Activated CD8-positive, alpha-beta T cell treated with anti-CD3 and anti-CD28 coated beads, Interleukin-2, amount 10 ng/mL, durations not matched to agents 7 days and 5 days (primary cell): ENCODE measurements around the gene CA7. TPM values are rescaled to one million over a fixed set of nuclear protein-coding genes. Genes with fewer than 3 reads are reported as not detected.
A peak's percentile ranks its signal among the peaks of the same experiment; 100 is the strongest.

Experiments
- ATAC-seq: fragments of 150-1000 bp; cut with Tn5 transposase; one replicate; pipeline ENCODE4 v1.10.0; 2021; ENCODE audit warnings: moderate library complexity
- CTCF ChIA-PET: fragments of 350-600 bp; sonication (Branson Sonifier 250); formaldehyde crosslinking; loops from one replicate; lab custom pipeline; 2021; ENCODE audit warnings: antibody characterized with exemption; lab: Charles Lee
- POLR2A ChIA-PET: fragments of 350-600 bp; sonication (Branson Sonifier 250); formaldehyde crosslinking; loops from one replicate; lab custom pipeline; 2021; ENCODE audit warnings: antibody characterized with exemption; lab: Charles Lee
- DNase-seq: peaks from one replicate; pipeline ENCODE4 v3.0.0-alpha.2; 2020
- H3K27ac Mint-ChIP-seq: one replicate; pipeline ENCODE4 v1.8.0; 2021; ENCODE audit warnings: mild to moderate bottlenecking, mixed read lengths
- H3K27me3 Mint-ChIP-seq: one replicate; pipeline ENCODE4 v1.8.0; 2021; ENCODE audit warnings: low read depth, mixed read lengths
- H3K36me3 Mint-ChIP-seq: one replicate; pipeline ENCODE4 v1.8.0; 2021; ENCODE audit warnings: low read depth, mixed read lengths
- H3K4me1 Mint-ChIP-seq: one replicate; pipeline ENCODE4 v1.8.0; 2021; ENCODE audit warnings: low read depth, mixed read lengths
- H3K4me3 Mint-ChIP-seq: one replicate; pipeline ENCODE4 v1.8.0; 2021; ENCODE audit warnings: mild to moderate bottlenecking, mixed read lengths
- H3K9me3 Mint-ChIP-seq: one replicate; pipeline ENCODE4 v1.8.0; 2022; ENCODE audit warnings: mixed read lengths; ENCODE audit not compliant: insufficient read depth
- total RNA-seq, 2 experiments: library from RNA; stranded (reverse); gene quantifications; one replicate each; pipeline ENCODE4 v1.2.3, GENCODE V29; 2021

Gene CA7
- total RNA-seq, 2 experiments from 2014 or later, result not detected

DNA sequence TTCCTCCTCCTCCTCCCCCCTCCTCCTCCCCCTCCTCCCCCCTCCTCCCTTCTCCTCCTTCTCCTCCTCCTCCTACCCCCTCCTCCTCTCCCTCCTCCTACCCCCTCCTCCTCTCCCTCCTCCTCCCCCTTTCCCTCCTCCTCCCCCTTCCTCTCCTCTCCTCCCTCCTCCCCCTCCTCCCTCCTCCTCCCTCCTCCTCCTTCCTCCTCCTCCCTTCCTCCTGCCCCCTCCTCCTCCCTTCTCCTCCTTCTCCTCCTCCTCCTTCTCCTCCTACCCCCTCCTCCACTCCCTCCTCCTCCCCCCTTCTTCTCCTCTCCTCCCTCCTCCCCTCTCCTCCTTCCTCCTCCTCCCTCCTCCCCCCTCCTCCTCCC lies 29.5 kb downstream of the CA7 start:
- Mint-ChIP-seq H3K9me3 (peaks cover 5% of the 10 kb centered on the region), H3K36me3 (no peaks in the 10 kb centered on the region), H3K27me3 (no peaks in the 10 kb centered on the region), H3K4me1 (peaks cover 58% of the 10 kb centered on the region), H3K4me3 (no peak overlapping the region), H3K27ac (peak overlapping the region; percentile 93)
- ChIA-PET POLR2A (interaction anchor here (1.0 to 3.2 kb wide), 4 partner anchors 13 to 321 kb away, joined by 3 to 28 read pairs (median 3); partner anchors contain the start of genes CKLF and NAE1), CTCF (interaction anchor here (0.8 to 4.1 kb wide), 30 partner anchors 8 to 467 kb away, joined by 3 to 66 read pairs (median 4); partner anchors contain the start of genes CKLF, DYNC1LI2, FBXL8 and NAE1)
- DNase-seq, result no peak
- no peak for ATAC-seq

DNA sequence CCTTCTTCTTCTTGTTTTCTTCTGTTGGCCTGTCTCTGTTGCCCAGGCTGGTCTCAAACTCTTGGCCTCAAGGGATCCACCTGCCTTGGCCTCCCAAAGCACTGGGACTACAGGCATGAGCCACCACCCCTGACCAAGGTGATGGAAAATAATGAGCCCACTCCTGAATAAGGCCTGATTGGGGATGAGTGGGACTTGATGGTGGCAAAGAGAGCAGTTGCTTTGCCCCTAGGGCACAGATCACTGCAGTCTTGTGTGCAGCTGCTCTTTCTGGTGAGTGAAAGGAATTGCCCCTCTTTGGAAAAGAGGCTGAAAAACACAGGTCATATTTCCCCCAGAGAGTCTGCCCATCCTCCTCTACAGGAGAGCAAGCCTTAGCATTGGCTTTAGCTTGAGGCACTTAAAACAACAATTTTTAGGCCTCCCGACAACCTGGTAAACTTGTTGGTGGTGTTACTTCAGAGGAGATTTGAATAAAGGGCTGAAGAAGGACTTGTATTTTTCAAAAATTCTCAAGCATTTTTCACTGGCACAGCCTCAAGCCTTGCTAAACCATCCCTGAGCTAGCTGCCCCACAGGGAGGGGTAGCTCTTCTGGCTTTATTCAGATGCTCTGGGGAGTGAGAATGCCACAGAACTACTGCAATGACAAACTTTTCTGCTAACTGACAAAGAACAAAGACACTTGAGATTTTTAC lies 30.0 kb downstream of the CA7 start:
- H3K4me1 Mint-ChIP-seq, result peaks cover 60% of the 10 kb centered on the region
- no peak for ATAC-seq
- H3K27me3 Mint-ChIP-seq, result no peaks in the 10 kb centered on the region
- H3K27ac Mint-ChIP-seq, result peak overlapping the region; percentile 92
- peak; percentile 42 for DNase-seq
- no peak overlapping the region for H3K4me3 Mint-ChIP-seq
- H3K36me3 Mint-ChIP-seq, result no peaks in the 10 kb centered on the region
- CTCF ChIA-PET, result interaction anchor here (0.7 to 4.1 kb wide), 11 partner anchors 12 to 266 kb away, joined by 3 to 66 read pairs (median 4); partner anchors contain the start of genes DYNC1LI2 and NAE1
- POLR2A ChIA-PET, result interaction anchor here (1.1 to 3.2 kb wide), 3 partner anchors 28 to 270 kb away, joined by 3 to 28 read pairs (median 4); partner anchors contain the start of genes CMTM3 and NAE1
- H3K9me3 Mint-ChIP-seq, result peaks cover 5% of the 10 kb centered on the region

DNA sequence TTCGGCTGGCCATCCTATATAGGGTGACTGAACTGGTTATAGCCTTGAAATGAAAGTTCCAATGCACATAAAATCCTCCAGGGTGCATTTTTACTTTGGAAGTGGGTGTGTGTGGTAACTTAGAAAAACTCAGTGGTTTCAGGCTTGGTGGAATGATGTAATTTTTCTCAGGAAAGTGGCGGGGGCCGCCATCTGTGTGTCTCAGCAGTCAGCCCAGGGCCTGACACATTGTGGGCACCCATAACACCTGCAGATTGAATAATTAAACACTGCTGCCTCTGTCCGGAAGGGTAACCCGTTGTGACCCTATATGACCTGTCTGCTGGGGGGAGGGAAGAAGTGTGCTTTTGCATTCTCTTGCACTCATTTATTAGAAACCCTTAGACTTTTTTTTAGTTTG lies 33.9 kb downstream of the CA7 start:
- Mint-ChIP-seq H3K4me3 (no peak overlapping the region), H3K27me3 (no peaks in the 10 kb centered on the region), H3K36me3 (no peaks in the 10 kb centered on the region), H3K9me3 (peaks cover 5% of the 10 kb centered on the region), H3K27ac (peak overlapping the region; percentile 76), H3K4me1 (peaks cover 71% of the 10 kb centered on the region)
- ChIA-PET CTCF (interaction anchor here (1.2 to 2.4 kb wide), 2 partner anchors 10 to 48 kb away, joined by 4 to 9 read pairs; partner anchors contain the start of gene NAE1), POLR2A (no interaction called here)
- ATAC-seq, result no peak
- DNase-seq, result peak; percentile 49

DNA sequence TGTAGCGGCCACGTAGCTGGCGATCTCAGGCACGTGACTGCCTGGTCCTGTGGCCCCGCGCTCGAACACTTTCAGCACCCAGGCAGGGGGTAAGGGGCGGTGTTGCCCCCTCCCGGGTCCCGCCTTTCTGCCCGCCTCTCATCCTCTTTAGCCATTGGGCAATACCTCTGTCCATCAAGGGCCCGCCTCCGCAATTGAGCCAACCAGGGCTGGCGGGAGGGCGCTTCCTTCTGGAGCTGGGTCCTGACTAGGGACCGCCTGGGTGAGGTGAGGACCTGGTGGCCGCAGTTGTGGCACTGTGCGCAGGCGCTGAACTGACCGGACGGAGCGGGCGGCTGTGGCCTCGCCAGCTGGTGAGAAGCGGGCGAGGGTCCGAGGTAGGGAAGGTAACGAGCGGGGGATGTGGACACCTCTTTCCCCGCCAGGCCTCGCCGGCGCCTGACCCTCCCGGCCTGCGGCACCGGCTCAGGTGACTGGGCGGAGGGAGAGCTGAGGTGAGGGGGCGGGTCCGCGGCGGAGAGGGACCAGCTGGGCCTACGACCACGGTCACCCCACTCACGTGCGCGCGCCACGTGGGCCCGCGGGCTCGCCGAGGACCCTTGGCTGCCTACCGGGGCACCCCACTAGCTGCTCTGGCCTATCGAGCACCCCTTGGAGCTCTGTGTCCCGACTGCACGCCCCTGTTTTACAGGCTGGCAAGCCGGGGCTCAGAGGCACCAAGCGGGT lies 36.2 kb downstream of the CA7 start, which contains the start of gene PDP2:
TSS of gene PDP2 (plus strand) at position 228 of the 726 bp plus-strand sequence. CDS start 3,770 bp downstream, outside the sequence.
- Mint-ChIP-seq H3K4me1 (peaks cover 65% of the 10 kb centered on the region), H3K4me3 (peak within 1 kb of the TSS; percentile 100), H3K36me3 (peaks cover 12% of the 10 kb centered on the region), H3K27me3 (no peaks in the 10 kb centered on the region), H3K9me3 (peaks cover 5% of the 10 kb centered on the region), H3K27ac (peak within 1 kb of the TSS; percentile 98)
- POLR2A ChIA-PET, result interaction anchor here (0.6 to 1.4 kb wide), 7 partner anchors 10 to 128 kb away, joined by 3 to 9 read pairs (median 3); no protein-coding TSS in a partner anchor
- peak; percentile 98 for ATAC-seq
- peak; percentile 95 for DNase-seq
- CTCF ChIA-PET, result interaction anchor here (0.8 to 5.1 kb wide), 19 partner anchors 8 to 965 kb away, joined by 3 to 35 read pairs (median 4); partner anchors contain the start of genes CES3, DYNC1LI2 and NAE1

DNA sequence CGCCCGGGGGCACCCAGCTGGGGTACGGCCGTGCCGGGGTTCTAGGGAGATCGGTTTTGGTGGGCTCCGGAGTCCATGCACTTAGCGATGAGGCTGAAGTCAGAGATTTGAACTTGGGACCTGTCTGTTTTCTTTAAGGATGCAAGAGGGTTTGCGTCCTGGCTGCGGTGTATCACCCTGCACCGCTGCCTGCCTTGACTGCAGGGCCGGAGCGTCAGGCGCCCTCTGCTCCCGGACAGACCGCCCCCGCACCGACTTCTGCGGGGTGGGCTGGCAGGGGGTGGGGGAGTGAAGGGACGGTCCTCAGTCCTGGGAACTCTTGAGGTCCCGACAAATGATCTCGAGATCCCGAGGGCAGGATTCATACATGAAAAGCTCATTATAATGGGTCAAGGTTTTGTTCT lies 36.8 kb downstream of the CA7 start:
- Mint-ChIP-seq H3K4me3 (peak overlapping the region; percentile 100), H3K27me3 (no peaks in the 10 kb centered on the region), H3K27ac (no peak overlapping the region), H3K4me1 (peaks cover 66% of the 10 kb centered on the region), H3K36me3 (peaks cover 18% of the 10 kb centered on the region), H3K9me3 (peaks cover 4% of the 10 kb centered on the region)
- peak; percentile 8 for ATAC-seq
- DNase-seq, result peak; percentile 42
- POLR2A ChIA-PET, result interaction anchor here (0.6 to 1.4 kb wide), 3 partner anchors 11 to 52 kb away, joined by 3 to 9 read pairs (median 5); no protein-coding TSS in a partner anchor
- CTCF ChIA-PET, result interaction anchor here (0.9 to 5.1 kb wide), 17 partner anchors 8 to 964 kb away, joined by 3 to 35 read pairs (median 4); partner anchors contain the start of genes CES3, DYNC1LI2 and NAE1

DNA sequence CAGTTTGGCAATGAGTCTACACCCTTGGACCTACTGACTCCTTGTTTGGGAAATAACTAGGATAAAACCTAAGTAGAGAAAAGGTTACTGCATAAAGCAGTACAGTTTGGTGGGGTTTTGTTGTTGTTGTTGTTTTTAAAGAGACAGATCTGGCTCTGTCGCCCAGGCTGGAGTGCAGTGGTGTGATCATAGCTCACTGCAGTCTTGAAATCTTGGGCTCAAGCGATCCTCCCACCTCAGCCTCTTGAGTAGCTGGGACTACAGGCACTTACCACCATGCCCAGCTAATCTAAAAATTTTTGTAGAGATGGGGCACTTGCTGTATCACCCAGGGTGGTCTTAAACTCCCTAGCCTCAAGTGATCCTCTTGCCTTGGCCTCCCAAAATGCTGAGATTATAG lies 37.3 kb downstream of the CA7 start:
- peaks cover 20% of the 10 kb centered on the region for H3K36me3 Mint-ChIP-seq
- peak overlapping the region; percentile 100 for H3K4me3 Mint-ChIP-seq
- H3K27me3 Mint-ChIP-seq, result no peaks in the 10 kb centered on the region
- POLR2A ChIA-PET, result interaction anchor here (1.4 kb wide), 1 partner anchor 51 kb away, joined by 9 read pairs; no protein-coding TSS in a partner anchor
- peaks cover 63% of the 10 kb centered on the region for H3K4me1 Mint-ChIP-seq
- no peaks in the 10 kb centered on the region for H3K9me3 Mint-ChIP-seq
- DNase-seq, result no peak
- ATAC-seq, result no peak
- CTCF ChIA-PET, result interaction anchor here (0.9 to 5.1 kb wide), 10 partner anchors 9 to 963 kb away, joined by 3 to 35 read pairs (median 16); partner anchors contain the start of genes DYNC1LI2 and NAE1
- peak overlapping the region; percentile 39 for H3K27ac Mint-ChIP-seq

DNA sequence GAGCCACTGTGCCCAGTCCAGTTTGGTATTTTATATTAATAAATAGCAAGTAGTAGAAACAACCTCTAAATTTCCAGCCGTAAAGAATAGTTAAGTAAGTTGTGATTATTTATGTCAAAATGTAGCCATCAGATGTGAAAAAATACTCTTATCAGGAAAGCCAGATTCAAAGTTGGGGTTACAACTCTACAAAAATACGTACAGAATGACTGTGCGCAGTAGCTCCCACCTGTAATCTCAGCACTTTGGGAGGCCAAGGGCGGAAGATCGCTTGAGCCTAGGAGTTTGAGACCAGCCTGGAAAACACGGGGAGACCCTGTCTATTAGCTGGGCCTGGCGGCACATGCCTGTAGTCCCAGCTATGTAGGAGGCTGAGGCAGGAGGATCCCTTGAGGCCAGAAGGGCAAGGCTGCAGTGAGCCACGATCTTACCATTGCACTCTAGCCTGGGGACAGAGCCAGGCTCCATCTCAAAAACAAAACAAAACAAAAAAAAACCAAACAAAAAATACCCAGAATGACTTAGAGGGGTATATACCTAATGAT lies 37.8 kb downstream of the CA7 start:
- H3K9me3 Mint-ChIP-seq, result no peaks in the 10 kb centered on the region
- no peak overlapping the region for H3K27ac Mint-ChIP-seq
- POLR2A ChIA-PET, result interaction anchor here (1.4 kb wide), 1 partner anchor 51 kb away, joined by 9 read pairs; no protein-coding TSS in a partner anchor
- DNase-seq (no peak), ATAC-seq (no peak)
- H3K27me3 Mint-ChIP-seq, result no peaks in the 10 kb centered on the region
- H3K4me3 Mint-ChIP-seq, result peak overlapping the region; percentile 100
- peaks cover 66% of the 10 kb centered on the region for H3K4me1 Mint-ChIP-seq
- H3K36me3 Mint-ChIP-seq, result peaks cover 25% of the 10 kb centered on the region
- CTCF ChIA-PET, result interaction anchor here (1.8 to 5.1 kb wide), 7 partner anchors 9 to 130 kb away, joined by 6 to 35 read pairs (median 25); partner anchors contain the start of genes DYNC1LI2 and NAE1

DNA sequence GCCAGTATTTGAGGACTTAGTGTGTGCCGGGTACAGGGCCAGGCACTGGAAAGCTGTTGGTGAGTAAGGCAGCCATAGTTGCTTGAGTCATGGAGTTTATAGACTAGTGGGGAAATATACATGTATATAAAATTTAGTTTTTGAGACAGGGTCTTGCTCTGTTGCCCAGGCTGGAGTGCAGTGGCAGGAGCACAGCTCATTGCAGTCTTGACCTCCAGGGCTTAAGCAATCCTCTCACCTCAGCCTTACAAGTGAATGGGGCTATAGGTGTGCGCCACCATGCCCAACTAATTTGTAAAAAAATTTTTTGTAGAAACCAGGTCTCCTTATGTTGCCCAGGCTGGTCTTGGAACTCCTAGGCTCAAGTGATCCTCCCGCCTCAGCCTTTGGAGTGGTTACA lies 38.5 kb downstream of the CA7 start:
- ATAC-seq (no peak), DNase-seq (no peak)
- POLR2A ChIA-PET, result no interaction called here
- CTCF ChIA-PET, result interaction anchor here (2.6 to 5.1 kb wide), 6 partner anchors 9 to 52 kb away, joined by 11 to 35 read pairs (median 26); partner anchors contain the start of gene NAE1
- no peak overlapping the region for H3K27ac Mint-ChIP-seq
- no peaks in the 10 kb centered on the region for H3K9me3 Mint-ChIP-seq
- H3K4me3 Mint-ChIP-seq, result no peak overlapping the region
- H3K4me1 Mint-ChIP-seq, result peaks cover 70% of the 10 kb centered on the region
- H3K27me3 Mint-ChIP-seq, result no peaks in the 10 kb centered on the region
- H3K36me3 Mint-ChIP-seq, result peaks cover 30% of the 10 kb centered on the region

DNA sequence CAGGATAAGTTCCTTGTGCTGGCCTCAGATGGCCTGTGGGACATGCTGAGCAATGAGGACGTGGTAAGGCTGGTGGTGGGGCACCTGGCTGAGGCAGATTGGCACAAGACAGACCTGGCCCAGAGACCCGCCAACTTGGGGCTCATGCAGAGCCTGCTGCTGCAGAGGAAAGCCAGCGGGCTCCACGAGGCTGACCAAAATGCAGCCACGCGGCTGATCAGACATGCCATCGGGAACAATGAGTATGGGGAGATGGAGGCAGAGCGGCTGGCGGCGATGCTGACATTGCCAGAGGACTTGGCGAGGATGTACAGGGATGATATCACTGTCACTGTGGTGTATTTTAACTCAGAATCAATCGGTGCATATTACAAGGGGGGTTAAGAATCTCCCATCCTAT lies 41.3 kb downstream of the CA7 start:
- no peak overlapping the region for H3K4me3 Mint-ChIP-seq
- DNase-seq, result no peak
- POLR2A ChIA-PET, result no interaction called here
- no peak for ATAC-seq
- CTCF ChIA-PET, result interaction anchor here (1.4 to 1.5 kb wide), 2 partner anchors 10 to 11 kb away, joined by 4 to 6 read pairs; no protein-coding TSS in a partner anchor
- H3K27me3 Mint-ChIP-seq, result no peaks in the 10 kb centered on the region
- H3K27ac Mint-ChIP-seq, result no peak overlapping the region
- peaks cover 44% of the 10 kb centered on the region for H3K36me3 Mint-ChIP-seq
- peaks cover 56% of the 10 kb centered on the region for H3K4me1 Mint-ChIP-seq
- H3K9me3 Mint-ChIP-seq, result no peaks in the 10 kb centered on the region

DNA sequence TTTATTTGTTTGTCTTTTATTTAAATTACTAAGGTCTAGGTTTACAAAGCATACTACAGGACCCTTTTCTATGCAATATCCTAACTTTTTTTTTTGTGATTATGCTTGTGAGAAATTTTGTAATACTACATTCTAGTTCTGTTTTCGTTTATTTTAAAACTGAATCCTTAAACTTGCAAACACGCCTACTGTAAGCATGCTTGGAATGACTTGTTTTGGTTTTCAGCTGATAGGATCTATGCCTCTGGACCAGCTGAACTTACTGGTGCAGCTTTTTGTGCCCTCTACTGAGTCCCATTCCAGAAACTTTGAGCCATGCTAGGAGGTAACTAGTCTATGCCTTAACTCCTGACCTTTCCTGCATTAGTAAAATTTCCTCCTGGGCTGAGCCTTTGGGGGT lies 42.1 kb downstream of the CA7 start:
- ChIA-PET POLR2A (no interaction called here), CTCF (interaction anchor here (0.7 to 1.5 kb wide), 3 partner anchors 9 to 18 kb away, joined by 3 to 6 read pairs (median 4); no protein-coding TSS in a partner anchor)
- Mint-ChIP-seq H3K9me3 (no peaks in the 10 kb centered on the region), H3K27ac (no peak overlapping the region), H3K36me3 (peaks cover 47% of the 10 kb centered on the region), H3K4me3 (no peak overlapping the region), H3K4me1 (peaks cover 56% of the 10 kb centered on the region), H3K27me3 (no peaks in the 10 kb centered on the region)
- no peak for ATAC-seq
- no peak for DNase-seq
